GM12878 (cell line): ENCODE results near the gene FAM227A. TPM values are rescaled to one million over a fixed set of nuclear protein-coding genes. Genes with fewer than 3 reads are reported as not detected.

Experiments
- ATAC-seq: fragments of 200-7000 bp; cut with Tn5 transposase; 3 replicates; pipeline ENCODE4 v1.9.1; 2020; ENCODE audit warnings: mild to moderate bottlenecking, moderate library complexity
- BruUV-seq: library from RNA; stranded (reverse); fragments of 400-500 nt; replicated peaks from 2 replicates; lab custom pipeline; 2021; lab: Mats Ljungman, UMichigan
- CTCF ChIA-PET: fragments of 300-600 bp; sonication (Branson Sonifier 250); formaldehyde crosslinking; extraction: SDS; loops from one replicate; lab custom pipeline; 2021; ENCODE audit warnings: inconsistent platforms; lab: Yijun Ruan, JAX
- POLR2A ChIA-PET: fragments of 350-600 bp; formaldehyde crosslinking; extraction: SDS; loops from one replicate; lab custom pipeline; 2021; ENCODE audit warnings: inconsistent platforms; lab: Charles Lee
- RAD21 ChIA-PET: fragments of 300-600 bp; sonication (Branson Sonifier 250); formaldehyde crosslinking; loops from one replicate; lab custom pipeline; 2023; ENCODE audit warnings: antibody characterized with exemption; ENCODE audit not compliant: unreplicated experiment; lab: Charles Lee
- SMC1A ChIA-PET: fragments of 300-600 bp; sonication (Branson Sonifier 250); formaldehyde crosslinking; loops from one replicate; lab custom pipeline; 2023; ENCODE audit not compliant: unreplicated experiment, uncharacterized antibody; lab: Charles Lee
- DNase-seq: peaks from one replicate; pipeline ENCODE4 v3.0.0-alpha.2; 2011; ENCODE audit warnings: low read depth, low spot score
- FAIRE-seq: peaks from 3 replicates; lab custom pipeline; 2011; peaks lifted over from hg19 to GRCh38; lab: Jason Lieb, UNC
- H2AFZ ChIP-seq: 2 replicates; pipeline ENCODE4 v1.6.0; 2011; ENCODE audit warnings: low read depth, low read length, control low read depth; ENCODE audit not compliant: control insufficient read depth
- H3K27ac ChIP-seq: 2 replicates; pipeline ENCODE4 v1.5.1; 2011; ENCODE audit warnings: control low read depth; ENCODE audit not compliant: control insufficient read depth, insufficient read depth
- H3K27me3 ChIP-seq, 2 experiments: replicated peaks in 1 of 2; 2 replicates each; pipeline versions ENCODE4 v1.6.0 to v1.6.1; 2011; ENCODE audit warnings: low read length in 1 of 2; ENCODE audit not compliant: control insufficient read depth in 2 of 2, insufficient read depth in 2 of 2
- H3K36me3 ChIP-seq, 2 experiments: 2 replicates each; pipeline ENCODE4 v1.5.1; 2011; ENCODE audit warnings: low read length in 1 of 2; ENCODE audit not compliant: control insufficient read depth in 2 of 2, insufficient read depth in 2 of 2
- H3K4me1 ChIP-seq: 2 replicates; pipeline ENCODE4 v1.6.1; 2011; ENCODE audit warnings: mild to moderate bottlenecking, low read length, moderate library complexity, mixed read lengths; ENCODE audit not compliant: control insufficient read depth, insufficient read depth
- H3K4me2 ChIP-seq: 2 replicates; pipeline ENCODE4 v1.6.0; 2011; ENCODE audit warnings: control low read depth; ENCODE audit not compliant: control insufficient read depth, insufficient read depth
- H3K4me3 ChIP-seq: fragments of 200-600 bp; sonication (generic); 2 replicates; pipeline ENCODE4 v1.5.1; 2016
- H3K79me2 ChIP-seq: 2 replicates; pipeline ENCODE4 v1.6.0; 2011; ENCODE audit warnings: low read length; ENCODE audit not compliant: control insufficient read depth, insufficient read depth
- H3K9ac ChIP-seq: 2 replicates; pipeline ENCODE4 v1.8.0; 2011; ENCODE audit warnings: low read length, control low read depth, mixed read lengths; ENCODE audit not compliant: control insufficient read depth, insufficient read depth
- H3K9me3 ChIP-seq: replicated peaks from 3 replicates; pipeline ENCODE4 v1.5.1; 2011; ENCODE audit warnings: mild to moderate bottlenecking, low read length; ENCODE audit not compliant: control insufficient read depth, insufficient read depth
- H4K20me1 ChIP-seq: 2 replicates; pipeline ENCODE4 v1.6.0; 2011; ENCODE audit not compliant: control insufficient read depth, insufficient read depth
- ATF7 ChIP-seq: fragments of 450-650 bp; IDR thresholded peaks from 2 replicates; pipeline ENCODE4 v1.6.1; 2016; ENCODE audit warnings: low read depth, mild to moderate bottlenecking
- BHLHE40 ChIP-seq, 2 experiments: fragments of 450-650 bp in 1 of 2; IDR thresholded peaks; 2 replicates each; pipeline ENCODE4 v1.6.1; 2011 to 2017; ENCODE audit warnings: low read depth in 2 of 2, borderline replicate concordance in 1 of 2, improper control_type of control experiment in 1 of 2, low read length in 1 of 2, mild to moderate bottlenecking in 1 of 2
- CEBPZ ChIP-seq: fragments of 150-350 bp; IDR thresholded peaks from 2 replicates; pipeline ENCODE4 v1.6.1; 2016; ENCODE audit warnings: low read depth, low read length
- ESRRA ChIP-seq: IDR thresholded peaks from 2 replicates; pipeline ENCODE4 v1.6.1; 2012; ENCODE audit warnings: mild to moderate bottlenecking, low read length, improper control_type of control experiment
- GABPA ChIP-seq: IDR thresholded peaks from 2 replicates; pipeline ENCODE4 v1.6.1; 2014; ENCODE audit warnings: antibody characterized with exemption, low read depth, mild to moderate bottlenecking, inconsistent platforms
- HDAC6 ChIP-seq: fragments of 200-600 bp; sonication (generic); IDR thresholded peaks from one replicate; pipeline ENCODE4 v1.8.0; 2017; ENCODE audit warnings: antibody characterized with exemption; ENCODE audit not compliant: unreplicated experiment
- HDGF ChIP-seq: fragments of 450-650 bp; IDR thresholded peaks from 2 replicates; pipeline ENCODE4 v1.6.1; 2016; ENCODE audit warnings: antibody characterized with exemption
- REST ChIP-seq: IDR thresholded peaks from 2 replicates; pipeline ENCODE4 v1.6.1; 2012; ENCODE audit warnings: mild to moderate bottlenecking, low read depth, low read length
- SIN3A ChIP-seq: IDR thresholded peaks from 2 replicates; pipeline ENCODE4 v1.6.1; 2012; ENCODE audit warnings: low read depth, low read length, improper control_type of control experiment
- SP1 ChIP-seq: IDR thresholded peaks from one replicate; pipeline ENCODE4 v1.6.1; 2011; ENCODE audit warnings: low read depth, low read length
- SUPT20H ChIP-seq: IDR thresholded peaks from 2 replicates; pipeline ENCODE4 v1.6.1; 2011; ENCODE audit warnings: low read depth, mild to moderate bottlenecking, low read length, moderate library complexity, borderline replicate concordance; ENCODE audit not compliant: control insufficient read depth
- WGBS: methylation state at CpG from one replicate; pipeline ENCODE4 v1.1.6; 2016; ENCODE audit warnings: low lambda C conversion rate; ENCODE audit not compliant: insufficient replicate concordance, insufficient coverage; ENCODE audit errors: missing lambda C conversion rate; 5-methylcytosine and 5-hydroxymethylcytosine counted together
- in situ Hi-C: fragments of 300-500 bp; cut with MboI; formaldehyde crosslinking; loops from 9 replicates; pipeline ENCODE4 v1.14.3; 2018; ENCODE audit warnings: mixed read lengths
- intact Hi-C: fragments of 100-400 bp; cut with micrococcal nuclease; formaldehyde crosslinking; loops from one replicate; pipeline ENCODE4 v1.14.2; 2022; ENCODE audit not compliant: unreplicated experiment
- polyA plus RNA-seq, 11 experiments: library from polyadenylated mRNA; depleted of rRNA in 4 of 11; unstranded in 6 of 11; stranded (reverse) in 5 of 11; fragments of >200 nt; fragmentation: Nextera tagmentation in 4 of 11; fragmentation: Illumina TruSeq in 1 of 11; extraction: Ambion mirVana in 4 of 11; extraction: Trizol in 1 of 11; gene quantifications; 1 replicate in 1 of 11; 2 replicates in 10 of 11; pipeline versions ENCODE4 v1.2.1 to v1.2.3, GENCODE V29; 2011 to 2016; ENCODE audit warnings: inconsistent platforms in 2 of 11, missing spikeins in 2 of 11, low read depth in 1 of 11
- total RNA-seq, 4 experiments: library from RNA; depleted of rRNA in 3 of 4; stranded (reverse); fragments of >200 nt in 3 of 4; fragmentation: Illumina TruSeq in 1 of 4; extraction: Trizol in 1 of 4; gene quantifications; 2 replicates each; pipeline versions ENCODE4 v1.2.1 to v1.2.3, GENCODE V29; 2013 to 2021

The FAM227A gene
- total and polyA plus RNA-seq, 10 of the 15 experiments (the other 5 are each of a cell fraction or from before 2014, with no cell fraction given): 0.02 to 0.59 (median 0.25) TPM

- Histone ChIP-seq H4K20me1 (no peaks in the 10 kb centered on the region), H3K36me3 (no peaks in the 10 kb centered on the region), H2AFZ (no peak overlapping the region), H3K9me3 (no peaks in the 10 kb centered on the region), H3K27me3 (no peaks in the 10 kb centered on the region), H3K4me1 (no peaks in the 10 kb centered on the region), H3K79me2 (no peaks in the 10 kb centered on the region), H3K9ac (no peak overlapping the region), H3K4me3 (no peak overlapping the region), H3K27ac (no peak overlapping the region), H3K4me2 (no peak overlapping the region)
- peak; percentile 23; the same call in 1 of the 3 replicates for ATAC-seq
- no peak for DNase-seq
- no peak for FAIRE-seq
- SMC1A ChIA-PET: no interaction called here
- CTCF ChIA-PET: no interaction called here
- in situ Hi-C loops (no loop called here), intact Hi-C loops (no loop called here)
- no TSS peak for BruUV-seq
- RAD21 ChIA-PET: no interaction called here
- WGBS: 20% methylated on average over 4 of the region's 4 CpGs
- POLR2A ChIA-PET: no interaction called here
- TF ChIP-seq GABPA (no peak), ESRRA (no peak), BHLHE40 (IDR thresholded peaks at IDR 0.05; ENCODE audit: borderline replicate concordance in 1 of 2, low read depth in 2 of 2, low read length in 1 of 2) (no peak), ATF7 (no peak), HDGF (no peak), SP1 (no peak), HDAC6 (no peak), SUPT20H (no peak), SIN3A (no peak)
Measured at GRCh38 chr22:38623351-38623750, 32.8 kb downstream of the FAM227A start.

- 77% methylated on average over 2 of the region's 2 CpGs for WGBS
- TF ChIP-seq CEBPZ: no peak
- no peak for TF ChIP-seq REST
Measured at GRCh38 chr22:38618682-38619081, 37.5 kb downstream of the FAM227A start.

More at GRCh38 chr22:38618682-38619081, 37.5 kb downstream of the FAM227A start:
- H2AFZ ChIP-seq: no peak overlapping the region
- H3K9me3 ChIP-seq: no peaks in the 10 kb centered on the region
- FAIRE-seq (no peak), DNase-seq (no peak), ATAC-seq (no peak)
- H4K20me1 ChIP-seq: no peaks in the 10 kb centered on the region
- ChIA-PET RAD21 (no interaction called here), POLR2A (interaction anchor here (0.6 kb wide), 1 partner anchor 673 kb away, joined by 8 read pairs; no protein-coding TSS in a partner anchor), CTCF (interaction anchor here (0.6 kb wide), 1 partner anchor 107 kb away, joined by 4 read pairs; no protein-coding TSS in a partner anchor), SMC1A (no interaction called here)
- no peaks in the 10 kb centered on the region for H3K36me3 ChIP-seq
- no peaks in the 10 kb centered on the region for H3K27me3 ChIP-seq
- intact Hi-C loops: no loop called here
- no peaks in the 10 kb centered on the region for H3K4me1 ChIP-seq
- in situ Hi-C loops: no loop called here
- no TSS peak for BruUV-seq
- H3K9ac ChIP-seq: no peak overlapping the region
- H3K4me2 ChIP-seq: no peak overlapping the region
- no peak overlapping the region for H3K27ac ChIP-seq
- H3K4me3 ChIP-seq: no peak overlapping the region
- H3K79me2 ChIP-seq: no peaks in the 10 kb centered on the region
